Stimulated activated CD4-positive, alpha-beta T cell treated with anti-CD3 and anti-CD28 coated beads, Interleukin-12 subunit alpha, Interleukin-12 subunit beta, amount 100 ng/mL, for 24 hours (primary cell): ENCODE measurements around the gene RTTN.

Experiments used
- DNase-seq, 2 experiments: peaks; one replicate each; pipeline ENCODE4 v3.0.0-alpha.2; 2020; ENCODE audit warnings: low read depth in 2 of 2

Gene RTTN

DNA sequence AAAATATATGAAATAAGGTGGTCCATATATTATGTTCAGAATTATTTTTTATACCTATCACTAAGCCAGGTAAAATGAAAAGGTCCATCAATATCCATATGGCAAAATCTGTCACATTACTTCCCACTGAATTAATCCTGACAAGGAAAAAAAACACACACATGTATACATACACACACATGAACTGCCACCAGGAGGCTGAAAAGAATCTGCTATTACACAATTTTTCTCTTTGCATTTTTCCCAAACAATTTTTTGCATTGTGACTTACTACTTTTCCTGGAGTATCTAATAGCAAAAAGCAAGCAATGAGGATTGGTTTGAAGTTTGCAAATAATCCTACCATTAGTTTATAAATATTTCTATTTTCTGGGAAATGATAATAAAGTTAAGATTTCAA lies 129.6 kb downstream of the RTTN start:
- DNase-seq = no peak

DNA sequence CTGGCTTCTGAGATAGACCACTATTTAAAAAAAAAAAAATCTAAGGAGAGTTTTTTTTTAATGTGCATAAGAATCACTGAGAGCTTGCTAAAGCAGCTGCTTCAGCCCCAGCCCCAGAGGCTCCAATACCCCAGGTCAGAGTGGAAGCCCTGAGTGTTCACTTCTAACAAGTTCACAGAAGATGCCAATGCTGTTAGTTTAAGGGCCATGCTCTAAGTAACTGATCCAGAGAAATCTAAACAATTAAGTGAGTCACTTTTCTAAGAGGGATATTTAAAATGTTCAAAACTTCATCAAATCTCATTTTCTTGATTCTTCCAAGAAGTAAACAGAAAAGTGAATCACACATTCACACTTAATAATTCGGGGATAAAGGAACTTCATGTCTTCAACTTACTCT lies 131.4 kb downstream of the RTTN start:
- no peak for DNase-seq

DNA sequence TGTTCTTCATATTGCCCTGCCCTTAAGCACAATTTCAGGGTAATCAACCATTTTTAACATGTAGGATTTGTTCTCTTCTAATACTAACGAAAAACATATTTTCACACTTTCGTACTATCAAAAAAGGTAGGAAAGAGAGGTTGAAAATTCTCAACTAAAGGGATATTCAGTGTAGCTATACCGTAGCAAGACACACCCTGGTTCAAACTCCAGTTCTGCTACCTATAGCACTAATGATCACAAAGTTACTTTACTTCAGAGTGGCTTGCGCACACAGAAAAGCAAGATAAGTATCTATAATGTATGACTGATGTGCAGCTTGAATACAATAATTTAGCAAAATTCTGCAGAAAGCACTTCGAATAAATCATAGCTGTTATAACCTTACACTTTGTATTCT lies 132.1 kb downstream of the RTTN start:
- no peak for DNase-seq

DNA sequence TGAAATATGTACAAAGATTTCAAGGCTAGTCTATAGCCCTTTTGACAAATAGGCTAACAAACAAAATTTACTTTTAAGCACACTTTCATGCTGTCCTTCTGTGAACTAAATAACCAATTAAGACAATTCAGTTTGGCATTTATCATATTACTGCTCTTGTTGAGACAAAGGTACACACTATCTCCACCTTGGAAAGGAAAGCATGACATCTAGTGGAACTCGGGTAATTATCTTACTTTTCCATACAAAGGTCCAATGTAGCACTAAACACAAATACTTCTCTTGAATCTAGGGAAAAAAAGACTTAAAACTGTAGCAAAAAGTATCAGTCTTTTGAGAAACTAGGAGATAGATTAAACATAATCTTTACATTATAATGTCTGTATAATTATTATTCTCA lies 132.8 kb downstream of the RTTN start:
- no peak for DNase-seq

DNA sequence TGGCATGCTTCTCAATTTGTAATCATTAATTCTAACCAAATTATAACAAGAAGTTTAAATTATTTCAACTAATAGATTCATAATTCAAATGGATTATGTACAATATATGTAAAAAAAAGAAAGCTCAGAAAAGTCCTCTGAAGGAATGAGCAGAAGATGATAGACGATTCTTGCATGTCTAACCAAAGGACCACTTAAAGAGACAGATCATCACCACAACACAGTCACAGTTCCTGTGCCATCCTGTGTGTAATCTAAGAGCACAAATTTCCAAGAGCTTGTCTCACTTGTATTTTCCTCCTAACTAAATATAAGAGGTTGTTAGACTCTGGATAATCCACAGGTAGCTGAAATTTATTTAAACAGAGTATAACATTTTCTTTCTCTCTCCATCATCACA lies 135.5 kb downstream of the RTTN start:
- DNase-seq = no peak

DNA sequence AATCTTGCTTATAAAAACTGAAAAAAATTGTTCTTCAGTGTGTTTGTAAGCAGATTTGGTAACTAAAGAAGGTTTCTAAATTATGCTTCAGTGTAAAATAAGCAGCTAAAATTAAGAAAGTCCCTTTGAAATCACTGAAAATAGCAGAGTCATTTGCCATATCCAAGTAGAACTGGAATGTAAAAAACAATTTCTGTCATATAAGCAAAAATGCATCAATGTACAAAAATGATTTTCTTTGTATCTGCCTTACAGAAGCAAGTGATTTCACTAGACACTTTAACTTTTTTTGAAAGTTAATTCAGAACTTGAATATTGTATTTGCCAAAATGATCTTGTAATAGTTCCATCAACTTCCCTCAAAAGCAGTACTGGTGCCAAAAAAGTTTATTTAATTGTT lies 136.1 kb downstream of the RTTN start:
- DNase-seq = no peak

DNA sequence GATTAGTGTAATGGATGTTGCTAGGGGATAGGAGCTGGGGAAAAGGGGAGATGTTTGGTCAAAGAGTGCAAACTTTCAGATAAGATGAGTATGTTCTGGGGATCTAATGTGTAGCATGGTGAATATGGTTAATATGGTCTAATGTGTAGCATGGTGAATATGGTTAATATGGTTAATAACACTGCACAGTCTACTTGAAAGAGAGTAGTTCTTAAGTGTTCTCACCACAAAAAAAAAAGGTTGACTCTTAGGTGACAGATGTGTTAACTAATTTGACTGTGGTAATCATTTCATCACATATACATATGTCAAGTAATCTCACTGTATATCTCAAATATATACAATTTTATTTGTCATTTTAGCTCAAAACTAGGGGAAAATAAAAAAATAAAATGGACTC lies 136.5 kb downstream of the RTTN start:
- no peak for DNase-seq

DNA sequence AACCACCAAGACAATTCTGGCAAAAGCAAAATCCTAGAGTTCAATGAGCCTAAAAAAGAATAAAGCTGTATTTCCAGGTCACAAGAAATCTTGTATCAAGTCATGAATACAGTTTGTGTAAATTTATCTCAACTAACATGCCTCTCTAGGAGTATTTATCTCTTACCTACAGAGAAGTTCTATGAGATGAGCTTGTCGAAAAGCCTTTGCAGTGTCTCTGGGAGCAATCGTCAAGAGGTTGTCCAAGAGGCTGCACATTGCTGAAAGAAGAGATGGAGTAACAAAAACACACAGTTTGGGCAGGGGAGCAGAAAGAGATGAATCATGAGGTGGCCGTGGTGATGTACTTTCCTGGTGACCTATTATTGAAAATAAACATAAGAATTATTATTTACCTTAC lies 145.8 kb downstream of the RTTN start:
- no peak for DNase-seq

DNA sequence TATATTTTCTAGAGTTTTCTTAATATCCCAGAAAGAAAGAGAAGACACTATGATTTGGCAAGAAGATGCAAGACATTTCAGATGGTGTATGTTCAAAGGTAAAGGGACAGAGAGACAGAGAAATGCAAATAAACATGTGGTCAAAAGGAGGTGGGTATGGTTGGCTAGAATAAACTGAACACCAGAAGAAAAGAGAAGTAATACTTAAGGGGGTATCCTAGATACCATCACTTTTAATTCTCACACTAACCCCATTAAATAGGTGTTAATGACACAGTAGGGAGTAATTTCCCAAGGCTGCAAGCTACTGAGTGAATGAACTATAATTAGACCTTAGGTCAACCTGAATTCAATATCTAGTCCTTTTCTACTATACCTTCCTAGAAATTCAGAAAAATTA lies 146.6 kb downstream of the RTTN start:
- no peak for DNase-seq

DNA sequence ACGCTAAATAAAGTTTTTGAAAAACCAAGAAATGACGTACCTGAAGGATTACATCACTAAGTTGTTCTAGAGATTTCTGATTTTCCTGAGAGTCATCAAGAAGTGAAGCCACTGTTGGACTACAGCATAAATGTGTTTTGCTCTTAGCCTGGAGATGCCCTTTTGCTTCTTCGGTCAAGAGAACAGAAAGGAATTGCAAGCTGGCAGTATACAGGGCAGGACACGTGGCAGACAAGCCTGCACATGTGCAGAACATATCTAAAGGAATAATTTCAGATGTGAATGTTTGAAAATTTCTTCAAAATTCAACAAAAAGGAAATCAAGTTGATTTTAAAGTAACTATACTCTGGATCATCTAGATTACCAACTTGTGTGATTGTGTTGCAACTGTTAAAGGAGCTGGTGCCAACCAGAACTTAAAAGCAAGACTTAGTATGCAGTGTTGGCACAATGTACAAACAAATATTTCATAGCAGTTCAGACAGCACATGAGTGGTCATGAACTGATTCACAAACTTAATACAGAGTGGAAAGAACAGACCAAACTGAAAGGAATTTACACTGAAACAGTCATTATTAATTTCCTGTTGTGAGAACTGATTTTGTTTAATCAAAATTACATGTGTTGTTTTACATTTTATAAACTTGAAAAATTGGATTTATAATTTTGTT lies 157.4 kb downstream of the RTTN start:
- no peak for DNase-seq

DNA sequence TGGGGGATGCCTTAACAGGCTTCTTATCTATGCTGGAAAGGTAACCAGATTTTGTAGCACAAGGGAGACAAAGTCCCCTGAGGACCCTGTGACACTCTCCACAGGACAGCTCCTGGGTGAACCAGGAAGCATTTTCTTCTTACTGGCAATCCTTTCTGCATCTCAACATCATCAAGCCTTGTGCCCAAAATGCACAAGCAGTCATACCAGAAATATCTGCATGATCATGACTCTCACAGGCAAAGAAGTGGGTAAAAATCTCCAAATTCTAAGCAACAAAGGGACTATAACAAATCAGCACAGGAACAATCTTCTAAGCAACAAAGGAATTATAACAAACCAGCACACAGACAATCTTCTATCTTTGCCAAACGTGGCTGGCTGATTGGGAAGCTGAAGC lies 158.7 kb downstream of the RTTN start:
- DNase-seq = no peak

DNA sequence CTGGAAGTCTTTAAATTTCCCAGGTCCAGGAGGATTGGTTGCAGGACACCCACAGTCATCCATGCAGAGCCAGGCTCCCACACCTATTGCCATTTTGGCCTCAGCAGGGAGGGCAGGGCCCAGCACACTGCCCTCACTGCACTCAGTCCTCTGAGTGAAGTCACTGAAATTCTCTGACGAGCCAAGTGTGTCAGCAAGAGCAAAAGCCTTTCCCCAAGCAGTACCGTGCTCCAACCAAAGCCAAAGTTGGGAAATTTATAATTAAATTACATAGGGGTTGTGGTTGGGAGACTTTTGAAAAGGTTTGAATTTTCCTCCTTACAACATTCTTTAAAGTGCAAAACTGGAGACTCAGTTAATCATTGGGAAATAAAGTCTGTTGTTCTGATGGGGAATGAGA lies 159.3 kb downstream of the RTTN start:
- no peak for DNase-seq

DNA sequence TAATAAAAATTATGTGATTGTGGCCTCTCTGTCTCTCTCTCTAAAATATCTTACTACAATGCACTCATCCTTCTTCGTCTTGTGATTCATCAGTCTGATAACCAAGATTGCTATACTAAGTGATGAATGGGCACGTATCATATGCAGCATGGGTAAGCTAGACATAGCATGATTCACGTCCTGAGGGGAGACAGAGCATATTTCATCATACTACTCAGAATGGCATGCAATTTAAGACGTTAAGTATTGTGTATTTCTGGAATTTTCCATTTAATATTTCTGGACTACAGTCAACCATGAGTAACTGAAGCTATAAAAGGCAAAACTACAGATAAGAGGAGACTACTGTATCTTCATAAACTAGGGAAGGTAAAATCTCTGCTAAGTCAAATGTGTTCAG lies 160.9 kb downstream of the RTTN start:
- no peak for DNase-seq

DNA sequence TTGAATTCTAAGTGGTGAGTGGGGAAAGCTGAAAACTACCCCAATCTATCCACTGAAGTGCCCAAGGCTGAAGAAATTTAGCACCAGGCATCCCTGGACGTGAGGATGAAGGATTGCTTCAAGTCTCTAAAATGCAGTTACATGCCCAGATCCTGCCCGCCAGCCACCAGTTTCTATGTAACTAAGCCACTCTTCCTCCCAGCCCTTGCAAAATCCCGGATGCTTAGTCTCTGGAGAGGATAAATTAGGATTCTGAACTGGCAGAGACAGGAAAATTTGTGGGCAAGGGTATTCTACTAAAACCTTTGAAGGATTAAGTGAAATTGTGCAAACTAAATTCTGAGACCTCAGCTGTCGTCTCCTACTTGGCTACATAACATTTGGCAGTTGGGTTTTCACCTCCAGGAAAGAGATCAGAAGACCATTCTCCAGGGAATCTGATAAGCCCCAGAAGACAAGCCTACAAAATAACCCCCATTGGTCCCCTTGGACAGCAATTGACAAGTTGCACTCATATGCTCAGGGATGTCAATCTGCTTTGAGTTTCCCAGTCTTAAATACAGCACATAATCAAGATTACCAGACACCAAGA lies 163.9 kb downstream of the RTTN start:
- DNase-seq = no peak

DNA sequence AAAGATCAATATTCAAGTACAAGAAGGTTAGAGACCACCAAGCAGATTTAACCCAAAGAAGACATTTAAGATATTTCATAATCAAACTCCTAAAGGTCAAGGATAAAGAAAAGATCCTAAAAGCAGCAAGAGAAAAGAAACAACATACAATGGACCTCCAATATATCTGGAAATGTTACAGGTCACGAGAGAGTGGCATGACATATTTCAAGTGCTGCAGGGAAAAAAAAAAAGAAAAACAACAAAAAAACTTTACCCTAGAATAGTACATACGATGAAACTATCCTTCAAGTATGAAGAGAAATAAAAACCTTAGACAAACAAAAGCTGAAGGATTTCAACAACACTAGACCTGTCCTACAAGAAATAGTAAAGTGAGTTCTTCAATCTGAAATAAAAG lies 166.3 kb downstream of the RTTN start:
- DNase-seq = no peak

DNA sequence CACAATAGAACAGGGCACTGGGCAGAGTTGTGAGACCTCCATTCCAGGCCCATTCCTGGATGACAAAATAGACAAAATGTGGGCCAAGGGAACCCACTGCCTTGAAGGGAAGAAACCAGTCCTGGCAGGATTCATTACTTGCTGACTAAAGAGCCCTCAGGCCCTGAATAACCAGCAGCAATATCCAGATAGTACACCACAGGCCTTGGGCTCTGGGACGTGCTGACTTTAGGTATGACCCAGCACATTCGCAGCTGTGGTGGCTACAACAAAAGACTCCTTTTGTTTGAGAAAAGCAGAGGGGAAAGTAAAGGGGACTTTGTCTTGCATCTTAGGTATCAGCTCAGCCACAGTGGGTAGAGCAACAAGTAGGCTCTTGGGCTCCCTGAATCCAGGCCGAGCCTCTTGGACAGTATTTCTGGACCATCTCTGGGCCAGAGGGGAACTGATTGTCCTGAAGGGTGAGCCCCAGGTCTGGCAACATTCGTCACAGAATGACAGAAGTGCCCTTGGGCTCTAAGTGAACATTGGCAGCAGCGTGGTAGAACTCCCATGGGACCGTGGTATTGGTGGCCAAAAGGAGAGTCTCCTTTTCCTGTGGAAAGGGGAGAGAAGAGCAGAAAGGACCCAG lies 167.9 kb downstream of the RTTN start:
- no peak for DNase-seq

DNA sequence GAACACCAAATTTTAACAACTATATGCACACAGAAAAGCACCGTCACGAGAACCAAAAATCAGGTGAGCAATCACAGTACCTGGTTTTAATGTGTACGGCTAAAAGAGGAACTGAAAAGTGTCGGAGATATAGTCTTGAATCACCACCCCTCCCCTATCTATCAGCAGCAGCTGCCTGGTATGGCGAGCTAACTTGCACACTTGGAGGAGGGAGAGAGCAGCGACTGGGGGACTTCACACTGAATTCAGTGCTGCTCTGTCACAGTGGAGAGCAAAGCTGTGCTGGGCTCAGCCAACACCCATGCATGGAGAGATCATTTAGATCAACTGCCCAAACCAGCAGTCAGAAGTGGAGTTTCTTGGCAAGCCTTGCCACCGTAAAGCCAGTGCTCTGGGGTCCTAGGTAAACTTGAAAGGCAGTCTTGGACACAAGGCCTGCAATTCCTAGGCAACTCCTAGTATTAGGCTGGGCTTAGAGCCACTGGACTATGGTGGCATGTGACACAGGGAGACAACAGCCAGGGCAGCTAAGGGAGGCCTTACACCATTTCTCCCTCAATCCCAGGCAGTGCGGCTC lies 168.6 kb downstream of the RTTN start:
- no peak for DNase-seq

DNA sequence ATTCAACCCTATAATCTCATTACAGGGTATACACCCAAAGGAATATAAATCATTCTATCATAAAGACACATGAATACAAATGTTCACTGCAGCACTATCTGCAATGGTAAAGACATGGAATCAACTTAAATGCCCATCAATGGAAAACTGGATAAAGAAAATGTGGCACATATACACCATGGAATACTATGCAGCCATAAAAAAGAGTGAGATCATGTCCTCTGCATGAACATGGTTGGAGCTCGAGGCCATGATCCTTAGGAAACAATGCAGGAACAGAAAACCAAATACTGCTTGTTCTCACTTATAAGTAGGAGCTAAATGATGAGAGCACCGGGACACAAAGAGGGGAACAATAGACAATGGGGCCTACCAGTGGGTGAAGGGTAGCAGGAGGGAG lies 169.3 kb downstream of the RTTN start:
- DNase-seq = no peak

DNA sequence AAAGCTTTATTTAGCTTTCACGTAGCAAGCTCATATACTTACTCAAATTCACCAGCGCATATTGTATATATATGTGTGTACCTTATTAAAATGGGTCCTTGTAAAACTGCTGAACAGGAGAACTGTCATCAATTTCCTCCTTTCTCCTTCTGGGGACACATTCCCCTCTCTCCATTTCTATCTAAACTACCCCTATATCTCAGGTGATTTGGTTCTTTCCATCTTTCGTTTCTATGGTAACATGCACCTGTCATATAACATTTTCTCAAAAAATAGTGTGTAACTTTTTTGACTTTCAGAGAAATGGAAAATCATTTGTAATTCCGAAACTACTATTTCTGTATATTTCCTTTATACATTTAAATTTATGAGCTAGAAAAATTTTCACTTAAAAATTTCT lies 174.3 kb downstream of the RTTN start:
- DNase-seq = no peak

DNA sequence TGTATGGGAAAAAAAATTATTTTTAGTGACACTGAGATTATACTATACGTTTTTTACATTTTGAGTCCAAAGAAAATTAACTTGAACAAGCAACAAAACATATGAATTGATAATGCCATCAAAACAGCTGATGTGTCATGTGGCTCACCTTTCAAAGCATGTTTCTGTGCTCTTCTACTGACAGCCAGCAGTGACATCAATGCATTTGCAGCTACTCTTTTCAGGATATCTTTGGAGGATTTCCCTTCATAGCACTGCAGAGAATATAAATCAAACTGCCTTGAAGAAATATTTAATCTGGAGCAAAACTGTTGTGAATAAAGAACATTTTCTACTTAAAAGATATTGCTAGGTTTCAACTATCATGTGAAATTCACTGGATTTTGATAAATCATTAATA lies 174.8 kb downstream of the RTTN start:
- no peak for DNase-seq

DNA sequence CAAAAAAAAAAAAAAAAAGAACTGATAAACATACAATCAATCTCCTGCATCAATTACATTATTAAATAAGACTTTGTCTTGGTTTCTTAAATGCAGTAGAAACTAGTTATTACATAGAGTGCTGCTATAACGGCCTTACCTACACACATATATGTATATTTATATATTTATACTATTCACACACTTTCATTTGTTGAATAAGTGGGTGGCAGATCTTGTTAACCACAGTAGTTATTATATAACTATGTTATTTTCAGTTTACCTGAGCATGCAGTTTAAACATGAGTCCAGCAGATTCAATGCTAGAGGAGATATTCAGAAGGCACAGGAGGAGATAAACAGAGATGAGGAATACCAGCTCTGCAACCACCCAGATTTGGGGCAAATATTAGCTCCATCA lies 176.3 kb downstream of the RTTN start:
- DNase-seq = no peak

DNA sequence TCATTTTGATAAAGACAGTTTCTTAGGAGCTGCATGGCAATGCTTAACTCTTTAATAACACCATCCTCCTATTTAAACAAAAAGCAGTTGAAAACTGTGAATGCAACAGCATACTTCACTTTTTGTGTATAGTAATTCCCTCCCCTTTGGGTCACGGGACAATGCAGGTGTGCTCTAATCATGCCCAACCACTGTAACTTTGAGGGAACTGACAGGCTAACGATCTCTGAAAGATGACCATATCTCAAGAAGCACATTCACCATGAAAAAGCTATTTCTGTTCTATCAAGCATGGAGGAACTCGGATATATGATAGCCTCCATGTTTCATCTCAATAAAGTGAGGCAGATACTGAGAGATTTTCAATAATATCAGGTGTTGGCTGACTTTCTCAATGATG lies 176.8 kb downstream of the RTTN start:
- no peak for DNase-seq

DNA sequence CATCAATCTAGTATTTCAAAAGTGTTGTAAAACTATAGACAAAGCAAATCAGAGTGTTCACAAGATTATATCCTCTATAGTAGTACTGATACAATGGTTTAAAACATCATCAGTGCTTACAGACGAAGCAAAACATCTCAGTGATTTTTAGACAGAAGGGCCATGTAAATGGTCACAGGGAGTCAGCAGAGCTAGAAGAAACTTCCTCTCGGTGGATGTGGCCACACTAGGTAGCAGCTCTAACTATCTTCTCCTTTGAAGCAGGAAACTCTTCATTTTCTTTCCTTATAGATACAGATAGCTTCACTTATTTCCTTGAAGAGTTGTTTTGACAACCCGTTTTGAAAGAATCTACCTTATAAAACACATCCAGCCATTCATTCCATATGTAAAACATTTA lies 177.4 kb downstream of the RTTN start:
- no peak for DNase-seq
